ENCODE data around the gene ANKS1B. TPM values are rescaled to one million over a fixed set of nuclear protein-coding genes. Genes with fewer than 3 reads are reported as not detected.

The ANKS1B gene
- total and polyA plus RNA-seq, 2 of the 4 experiments (the other 2 are of a cell fraction), result 0.17 to 0.18 TPM

GRCh38 chr12:99265648-99266047 lies 719.1 kb downstream of the ANKS1B start:
- H3K36me3 ChIP-seq (ENCODE audit: control insufficient read depth, insufficient read depth, low read length), result no peaks in the 10 kb centered on the region

More at GRCh38 chr12:99265648-99266047, 719.1 kb downstream of the ANKS1B start:
- Histone ChIP-seq H2BK20ac (ENCODE audit: low read depth, low read length) (no peak overlapping the region), H4K8ac (ENCODE audit: low read depth in 2 of 2, low read length in 2 of 2) (no peak overlapping the region), H3K9me3 (ENCODE audit: control insufficient read depth, insufficient read depth, low read length) (0 out of 2 replicates have a peak, but pooled peaks cover 2% of the 10 kb centered on the region), H3K9ac (ENCODE audit: low read depth, low read length) (no peak overlapping the region), H3K27me3 (ENCODE audit: control insufficient read depth, insufficient read depth, low read length) (no peaks in the 10 kb centered on the region), H3K56ac (ENCODE audit: extremely low read depth, insufficient read depth, low read length) (no peak overlapping the region), H2BK120ac (ENCODE audit: low read depth, low read length) (no peak overlapping the region), H3K14ac (replicated peaks; ENCODE audit: low read depth, low read length) (no peak overlapping the region), H3K9me1 (ENCODE audit: insufficient read depth, low read length) (no peaks in the 10 kb centered on the region), H3K4me2 (ENCODE audit: low read depth, low read length) (no peak overlapping the region), H2BK15ac (ENCODE audit: low read depth, low read length) (no peak overlapping the region), H3K23ac (ENCODE audit: low read depth, low read length) (no peak overlapping the region), H2AK5ac (ENCODE audit: low read depth, low read length) (no peak overlapping the region), H3K4ac (ENCODE audit: low read depth, low read length) (no peak overlapping the region), H2BK5ac (ENCODE audit: low read depth, low read length, poor library complexity, severe bottlenecking) (no peak overlapping the region), H3K79me1 (ENCODE audit: low read depth in 1 of 2, low read length in 2 of 2) (no peaks in the 10 kb centered on the region), H4K5ac (ENCODE audit: low read depth, low read length) (no peak overlapping the region), H3K4me1 (ENCODE audit: control insufficient read depth, insufficient read depth, low read length) (no peaks in the 10 kb centered on the region), H2AK9ac (replicated peaks; ENCODE audit: low read depth, low read length, poor library complexity) (no peak overlapping the region), H3K27ac (ENCODE audit: insufficient read depth, low read length) (no peak overlapping the region), H3K18ac (ENCODE audit: low read depth, low read length) (no peak overlapping the region), H3K4me3 (ENCODE audit: insufficient read depth, low read depth, low read length) (no peak overlapping the region), H4K20me1 (ENCODE audit: insufficient read depth, low read length) (no peaks in the 10 kb centered on the region), H4K91ac (ENCODE audit: insufficient read depth, low read depth, low read length) (no peak overlapping the region), H2AFZ (replicated peaks; ENCODE audit: low read length, poor library complexity) (no peak overlapping the region)
- no CpG with 5 or more reads among the region's 3 CpGs for WGBS, 2 experiments (ENCODE audit: extremely low coverage in 2 of 2, insufficient read length in 1 of 2)
- in situ Hi-C loops (cut with MboI; ENCODE audit: low sequenced_read_pairs), result no loop called here
- BruUV-seq (replicated peaks), result no TSS peak
- no peak for DNase-seq
- TF ChIP-seq CTCF (conservative IDR thresholded peaks at IDR 0.05; ENCODE audit: low read depth, low read length) (no peak), ELK1 (IDR thresholded peaks at IDR 0.05; ENCODE audit: borderline replicate concordance, low read depth, low read length) (no peak), MXI1 (IDR thresholded peaks at IDR 0.05; ENCODE audit: borderline replicate concordance, low read depth, low read length) (no peak), MAFK (IDR thresholded peaks at IDR 0.05; ENCODE audit: low read depth, low read length) (no peak), USF2 (IDR thresholded peaks at IDR 0.05; ENCODE audit: low read depth, low read length) (no peak), FOS (IDR thresholded peaks at IDR 0.05; ENCODE audit: low read depth, low read length) (no peak), RFX5 (IDR thresholded peaks at IDR 0.05; ENCODE audit: low read depth, low read length) (no peak), RCOR1 (IDR thresholded peaks at IDR 0.05; ENCODE audit: insufficient replicate concordance, low read length) (no peak), BHLHE40 (IDR thresholded peaks at IDR 0.05; ENCODE audit: low read depth, low read length) (no peak), CHD1 (IDR thresholded peaks at IDR 0.05; ENCODE audit: low read depth, low read length) (no peak), CEBPB (IDR thresholded peaks at IDR 0.05; ENCODE audit: low read depth, low read length) (no peak), RAD21 (IDR thresholded peaks at IDR 0.05; ENCODE audit: low read length) (no peak), SMC3 (IDR thresholded peaks at IDR 0.05; ENCODE audit: low read depth, low read length) (no peak), NFE2L2 (IDR thresholded peaks at IDR 0.05; ENCODE audit: low read depth, low read length) (no peak), POLR2A (IDR thresholded peaks at IDR 0.05; ENCODE audit: low read depth, low read length) (no peak), MAZ (IDR thresholded peaks at IDR 0.05; ENCODE audit: borderline replicate concordance, low read depth, low read length) (no peak)
- POLR2A ChIA-PET (ENCODE audit: unreplicated experiment), result no interaction called here
- CTCF ChIA-PET, result no interaction called here
- ATAC-seq (ENCODE audit: low read depth), result no peak
- dilution Hi-C loops (cut with HindIII; ENCODE audit: low sequenced_read_pairs, unreplicated experiment), result no loop called here
- intact Hi-C loops (cut with micrococcal nuclease), result no loop called here

Measured in IMR-90 (cell line).